Measurements from ENCODE around the gene KDM2A.

DNA sequence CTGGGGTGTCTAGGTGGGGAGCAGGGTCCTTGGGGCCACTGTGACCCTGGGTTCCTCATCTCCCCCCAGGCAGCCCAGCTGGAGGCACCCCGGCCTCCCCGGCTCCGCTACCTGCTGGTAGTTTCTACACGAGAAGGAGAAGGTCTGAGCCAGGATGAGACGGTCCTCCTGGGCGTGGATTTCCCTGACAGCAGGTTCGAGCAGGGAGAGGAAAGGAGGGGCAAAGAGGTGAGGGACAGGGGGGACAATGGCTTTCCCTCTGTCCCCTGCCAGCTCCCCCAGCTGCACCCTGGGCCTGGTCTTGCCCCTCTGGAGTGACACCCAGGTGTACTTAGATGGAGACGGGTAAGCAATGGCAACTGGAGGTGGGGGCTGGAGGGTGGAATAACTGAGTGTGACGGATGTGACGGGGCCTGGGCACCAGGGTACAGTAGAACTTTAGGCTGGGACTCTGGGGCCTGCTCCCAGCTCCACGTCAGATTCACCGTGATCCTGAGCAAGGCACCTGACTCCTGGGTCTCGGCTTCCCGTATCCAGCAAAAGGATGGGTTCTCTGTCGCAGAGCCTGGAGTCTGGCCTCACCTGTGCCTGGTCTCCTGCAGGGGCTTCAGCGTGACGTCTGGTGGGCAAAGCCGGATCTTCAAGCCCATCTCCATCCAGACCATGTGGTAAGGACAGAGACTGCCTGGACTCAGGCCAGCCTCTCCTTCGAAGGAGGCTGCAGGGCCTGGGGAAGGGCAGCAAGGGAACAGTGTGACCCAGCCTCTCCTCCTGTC lies 187.9 kb downstream of the KDM2A start:
- no peak for TF ChIP-seq POLR2AphosphoS5 (IDR thresholded peaks at IDR 0.05; ENCODE audit: low read depth, low read length)
- no peak for TF ChIP-seq POLR2A (IDR thresholded peaks at IDR 0.05; ENCODE audit: low read depth, low read length)
- no peak for TF ChIP-seq TAF1 (IDR thresholded peaks at IDR 0.05; ENCODE audit: borderline replicate concordance, low read depth, low read length)
